ENCODE measurements around the gene SNX25. TPM values are rescaled to one million over a fixed set of nuclear protein-coding genes. Genes with fewer than 3 reads are reported as not detected.

Gene SNX25
- polyA plus RNA-seq, 1 of the 3 experiments (the other 2 are of a cell fraction), result 8.5 TPM

GRCh38 chr4:185364886-185365285 lies 155.5 kb downstream of the SNX25 start (continued):
- TF ChIP-seq, protein P1, sequence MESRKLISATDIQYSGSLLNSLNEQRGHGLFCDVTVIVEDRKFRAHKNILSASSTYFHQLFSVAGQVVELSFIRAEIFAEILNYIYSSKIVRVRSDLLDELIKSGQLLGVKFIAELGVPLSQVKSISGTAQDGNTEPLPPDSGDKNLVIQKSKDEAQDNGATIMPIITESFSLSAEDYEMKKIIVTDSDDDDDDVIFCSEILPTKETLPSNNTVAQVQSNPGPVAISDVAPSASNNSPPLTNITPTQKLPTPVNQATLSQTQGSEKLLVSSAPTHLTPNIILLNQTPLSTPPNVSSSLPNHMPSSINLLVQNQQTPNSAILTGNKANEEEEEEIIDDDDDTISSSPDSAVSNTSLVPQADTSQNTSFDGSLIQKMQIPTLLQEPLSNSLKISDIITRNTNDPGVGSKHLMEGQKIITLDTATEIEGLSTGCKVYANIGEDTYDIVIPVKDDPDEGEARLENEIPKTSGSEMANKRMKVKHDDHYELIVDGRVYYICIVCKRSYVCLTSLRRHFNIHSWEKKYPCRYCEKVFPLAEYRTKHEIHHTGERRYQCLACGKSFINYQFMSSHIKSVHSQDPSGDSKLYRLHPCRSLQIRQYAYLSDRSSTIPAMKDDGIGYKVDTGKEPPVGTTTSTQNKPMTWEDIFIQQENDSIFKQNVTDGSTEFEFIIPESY (IDR thresholded peaks at IDR 0.05; ENCODE audit: borderline replicate concordance, low read depth), result no peak
- TF ChIP-seq NFIC (IDR thresholded peaks at IDR 0.05; ENCODE audit: borderline replicate concordance) (no peak), EP300 (IDR thresholded peaks at IDR 0.05; ENCODE audit: borderline replicate concordance in 1 of 2, low read depth in 1 of 2, low read length in 1 of 2) (no peak), FOXM1 (IDR thresholded peaks at IDR 0.05; ENCODE audit: low read depth) (no peak)

GRCh38 chr4:185369731-185370130 lies 160.3 kb downstream of the SNX25 start:
- CTCF ChIA-PET, result interaction anchor here (1.6 kb wide), 1 partner anchor 10 kb away, joined by 4 read pairs; no protein-coding TSS in a partner anchor
- TF ChIP-seq RXRA (IDR thresholded peaks at IDR 0.05; ENCODE audit: borderline replicate concordance, low read depth), result no peak
- whole genome bisulfite sequencing (ENCODE audit: low lambda C conversion rate), result 76% methylated on average over 3 of the region's 3 CpGs

GRCh38 chr4:185370268-185370949 lies 161.0 kb downstream of the SNX25 start:
- DNase-seq, result no peak
- CTCF ChIA-PET, result interaction anchor here (1.6 kb wide), 1 partner anchor 9 kb away, joined by 4 read pairs; no protein-coding TSS in a partner anchor
- no peaks in the 10 kb centered on the region for H3F3A ChIP-seq (replicated peaks; ENCODE audit: insufficient read depth)
- no peak overlapping the region for H3K4me3 ChIP-seq (ENCODE audit: low read depth in 2 of 2, low read length in 1 of 2)
- H3K27ac ChIP-seq (ENCODE audit: low read depth in 2 of 2, low read length in 1 of 2), result no peak overlapping the region
- H3K79me2 ChIP-seq (ENCODE audit: insufficient read depth), result no peaks in the 10 kb centered on the region
- peaks cover 0 to 4% of the 10 kb centered on the region in 2 experiments; a peak in 1 of 4 replicates for H3K4me1 ChIP-seq (ENCODE audit: control insufficient read depth in 1 of 2, insufficient read depth in 2 of 2, low read depth in 1 of 2, low read length in 1 of 2)
- H3K9ac ChIP-seq, result no peak overlapping the region
- H3K36me3 ChIP-seq (replicated peaks in 1 of 2; ENCODE audit: control insufficient read depth in 1 of 2, insufficient read depth in 2 of 2, low read length in 1 of 2), result peaks cover 16 to 54% of the 10 kb centered on the region in 2 experiments
- H3K9me2 ChIP-seq, result no peaks in the 10 kb centered on the region
- POLR2A ChIA-PET, result no interaction called here
- H3K9me3 ChIP-seq, result no peaks in the 10 kb centered on the region
- H4K20me1 ChIP-seq (ENCODE audit: insufficient read depth), result no peaks in the 10 kb centered on the region
- no peak overlapping the region for H3K4me2 ChIP-seq
- no peak overlapping the region for H2AFZ ChIP-seq (ENCODE audit: low read depth)
- WGBS (ENCODE audit: low lambda C conversion rate), result 97% methylated on average over 11 of the region's 11 CpGs
- no peaks in the 10 kb centered on the region for H3K27me3 ChIP-seq (ENCODE audit: insufficient read depth)
- no peak for TF ChIP-seq SMC3 (IDR thresholded peaks at IDR 0.05; ENCODE audit: low read depth, low read length)
- no peak for TF ChIP-seq CTCF (IDR thresholded peaks at IDR 0.05)
- no peak for TF ChIP-seq GABPA (IDR thresholded peaks at IDR 0.05; ENCODE audit: low read depth)
- no peak for TF ChIP-seq NRF1 (IDR thresholded peaks at IDR 0.05; ENCODE audit: low read depth, low read length)
- no peak for TF ChIP-seq FOSL2 (IDR thresholded peaks at IDR 0.05; ENCODE audit: borderline replicate concordance, low read depth)
- no peak for TF ChIP-seq ELF1 (IDR thresholded peaks at IDR 0.05)
- TF ChIP-seq YY1 (IDR thresholded peaks at IDR 0.05; ENCODE audit: low read depth), result no peak
- TF ChIP-seq TEAD4 (IDR thresholded peaks at IDR 0.05; ENCODE audit: borderline replicate concordance, insufficient read depth), result no peak
- TF ChIP-seq EP300 (IDR thresholded peaks at IDR 0.05; ENCODE audit: borderline replicate concordance in 1 of 2, low read depth in 1 of 2, low read length in 1 of 2), result no peak
- TF ChIP-seq IRF3 (IDR thresholded peaks at IDR 0.05; ENCODE audit: low read depth, low read length), result no peak
- no peak for TF ChIP-seq TAF1 (IDR thresholded peaks at IDR 0.05; ENCODE audit: borderline replicate concordance, low read depth, low read length)
- no peak for TF ChIP-seq POLR2AphosphoS5 (IDR thresholded peaks at IDR 0.05; ENCODE audit: low read depth, low read length)
- TF ChIP-seq PBX3 (IDR thresholded peaks at IDR 0.05), result no peak
- TF ChIP-seq FOXJ3 (CRISPR knock-in tag; IDR thresholded peaks at IDR 0.05), result no peak
- TF ChIP-seq NFIC (IDR thresholded peaks at IDR 0.05; ENCODE audit: borderline replicate concordance), result no peak
- no peak for TF ChIP-seq JUND (IDR thresholded peaks at IDR 0.05)

More at GRCh38 chr4:185369731-185370130, 160.3 kb downstream of the SNX25 start:
- Histone ChIP-seq H3K9ac (no peak overlapping the region), H3K9me3 (no peaks in the 10 kb centered on the region), H3K9me2 (no peaks in the 10 kb centered on the region), H3K36me3 (replicated peaks in 1 of 2; ENCODE audit: control insufficient read depth in 1 of 2, insufficient read depth in 2 of 2, low read length in 1 of 2) (peaks cover 16 to 56% of the 10 kb centered on the region in 2 experiments), H2AFZ (ENCODE audit: low read depth) (no peak overlapping the region), H3K27me3 (ENCODE audit: insufficient read depth) (no peaks in the 10 kb centered on the region), H3K79me2 (ENCODE audit: insufficient read depth) (no peaks in the 10 kb centered on the region), H3K27ac (ENCODE audit: low read depth in 2 of 2, low read length in 1 of 2) (peak overlapping the region in 1 of 2 experiments; percentile 18; a peak in 2 of 4 replicates), H3F3A (replicated peaks; ENCODE audit: insufficient read depth) (no peaks in the 10 kb centered on the region), H3K4me1 (ENCODE audit: control insufficient read depth in 1 of 2, insufficient read depth in 2 of 2, low read depth in 1 of 2, low read length in 1 of 2) (peaks cover 0 to 4% of the 10 kb centered on the region in 2 experiments; a peak in 1 of 4 replicates), H3K4me3 (ENCODE audit: low read depth in 2 of 2, low read length in 1 of 2) (no peak overlapping the region), H4K20me1 (ENCODE audit: insufficient read depth) (no peaks in the 10 kb centered on the region), H3K4me2 (no peak overlapping the region)
- no peak for DNase-seq
- POLR2A ChIA-PET, result no interaction called here
